GM12873 (cell line): ENCODE results near the gene LTBP2.

Experiments
- TF ChIP-seq, protein P1 (sequence below): IDR thresholded peaks from 2 replicates; pipeline ENCODE4 v1.5.1; 2012; ENCODE audit warnings: low read depth, mild to moderate bottlenecking, moderate library complexity, low read length, control low read depth; ENCODE audit not compliant: insufficient read depth; ENCODE audit errors: missing control alignments

Gene LTBP2

DNA sequence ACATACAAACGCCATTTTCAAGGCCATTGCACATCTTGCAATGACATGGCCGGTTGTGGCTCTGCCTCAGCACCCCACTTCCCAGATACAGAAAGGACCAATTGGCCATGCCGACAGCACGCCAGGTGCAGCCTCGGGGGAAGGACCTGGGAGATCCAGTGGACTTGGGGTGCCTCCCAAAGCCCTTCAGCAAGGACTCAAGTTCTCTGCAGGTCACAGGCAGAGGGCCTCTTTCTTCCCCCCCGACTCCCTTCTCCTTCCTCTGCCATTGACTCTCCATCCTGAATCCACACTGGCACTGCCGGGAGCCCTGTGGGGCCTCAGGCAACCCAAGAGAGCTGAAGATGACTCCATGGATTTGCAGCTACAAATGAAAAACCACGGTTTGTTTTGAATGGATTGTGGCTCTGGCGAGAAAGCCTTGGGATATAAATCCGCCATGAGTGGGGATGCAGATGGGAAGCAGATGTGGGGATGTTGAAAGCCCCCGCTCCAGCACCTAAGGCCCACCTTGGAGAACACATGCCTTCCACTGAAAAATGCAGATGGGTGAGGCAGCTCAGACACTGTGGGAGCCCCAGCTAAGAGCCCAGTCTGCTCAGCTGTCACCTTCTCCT, 35.1 kb upstream of the LTBP2 start:
- TF ChIP-seq, protein P1, sequence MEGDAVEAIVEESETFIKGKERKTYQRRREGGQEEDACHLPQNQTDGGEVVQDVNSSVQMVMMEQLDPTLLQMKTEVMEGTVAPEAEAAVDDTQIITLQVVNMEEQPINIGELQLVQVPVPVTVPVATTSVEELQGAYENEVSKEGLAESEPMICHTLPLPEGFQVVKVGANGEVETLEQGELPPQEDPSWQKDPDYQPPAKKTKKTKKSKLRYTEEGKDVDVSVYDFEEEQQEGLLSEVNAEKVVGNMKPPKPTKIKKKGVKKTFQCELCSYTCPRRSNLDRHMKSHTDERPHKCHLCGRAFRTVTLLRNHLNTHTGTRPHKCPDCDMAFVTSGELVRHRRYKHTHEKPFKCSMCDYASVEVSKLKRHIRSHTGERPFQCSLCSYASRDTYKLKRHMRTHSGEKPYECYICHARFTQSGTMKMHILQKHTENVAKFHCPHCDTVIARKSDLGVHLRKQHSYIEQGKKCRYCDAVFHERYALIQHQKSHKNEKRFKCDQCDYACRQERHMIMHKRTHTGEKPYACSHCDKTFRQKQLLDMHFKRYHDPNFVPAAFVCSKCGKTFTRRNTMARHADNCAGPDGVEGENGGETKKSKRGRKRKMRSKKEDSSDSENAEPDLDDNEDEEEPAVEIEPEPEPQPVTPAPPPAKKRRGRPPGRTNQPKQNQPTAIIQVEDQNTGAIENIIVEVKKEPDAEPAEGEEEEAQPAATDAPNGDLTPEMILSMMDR = no peak

DNA sequence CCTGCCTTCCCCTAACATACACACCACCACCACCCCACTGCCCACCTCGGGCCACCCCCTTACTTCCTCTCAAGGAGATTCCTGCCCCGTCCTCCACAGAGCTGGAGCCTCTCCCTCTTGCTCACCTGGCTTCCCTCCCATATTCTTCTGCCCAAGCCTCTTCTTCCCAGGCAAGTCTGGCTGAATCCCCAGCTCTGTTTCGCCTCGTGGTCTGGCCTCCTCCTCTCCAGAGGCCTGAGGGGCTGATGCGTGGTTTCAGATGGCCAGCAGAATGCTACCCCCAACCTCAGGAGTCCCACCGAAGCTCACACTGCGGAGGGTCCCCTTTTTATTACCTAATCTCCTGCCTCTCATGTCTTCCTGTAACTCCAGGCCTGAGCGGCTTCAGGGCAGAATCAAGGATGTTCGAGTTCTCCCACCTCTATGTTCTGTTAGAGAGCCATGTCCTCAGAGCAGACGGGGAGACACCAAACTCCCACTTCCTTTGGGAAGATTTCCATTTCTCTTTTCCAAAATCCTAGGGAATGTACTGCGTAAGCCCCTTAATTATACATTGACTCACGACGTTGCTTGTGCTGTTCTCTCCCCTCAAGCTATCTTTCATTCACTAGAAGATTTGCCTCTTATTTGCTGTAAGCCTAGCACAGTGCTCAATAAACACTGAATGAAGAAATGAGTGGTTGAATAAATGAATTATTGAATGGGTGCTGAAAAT, 33.9 kb upstream of the LTBP2 start:
- TF ChIP-seq, protein P1 = no peak

DNA sequence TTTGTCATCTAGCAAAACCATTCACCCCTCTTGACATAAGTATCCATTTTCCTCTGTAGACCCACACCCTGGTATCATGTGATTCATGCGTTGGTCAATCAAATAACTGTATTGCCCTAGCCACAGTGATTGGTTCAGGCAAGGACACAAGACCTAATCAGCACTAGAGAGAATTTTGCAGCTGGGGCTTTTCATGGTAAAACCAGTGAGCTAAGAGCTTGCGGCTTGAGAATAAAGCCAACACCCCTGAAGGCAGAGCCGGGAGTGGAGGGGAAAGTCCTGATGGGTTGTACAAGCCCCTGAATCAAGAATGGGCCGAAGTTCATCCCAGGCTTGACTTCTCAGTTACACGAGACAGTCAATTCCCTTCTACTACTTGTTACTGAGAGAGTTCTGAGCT, 33.2 kb upstream of the LTBP2 start:
- TF ChIP-seq, protein P1 = no peak

DNA sequence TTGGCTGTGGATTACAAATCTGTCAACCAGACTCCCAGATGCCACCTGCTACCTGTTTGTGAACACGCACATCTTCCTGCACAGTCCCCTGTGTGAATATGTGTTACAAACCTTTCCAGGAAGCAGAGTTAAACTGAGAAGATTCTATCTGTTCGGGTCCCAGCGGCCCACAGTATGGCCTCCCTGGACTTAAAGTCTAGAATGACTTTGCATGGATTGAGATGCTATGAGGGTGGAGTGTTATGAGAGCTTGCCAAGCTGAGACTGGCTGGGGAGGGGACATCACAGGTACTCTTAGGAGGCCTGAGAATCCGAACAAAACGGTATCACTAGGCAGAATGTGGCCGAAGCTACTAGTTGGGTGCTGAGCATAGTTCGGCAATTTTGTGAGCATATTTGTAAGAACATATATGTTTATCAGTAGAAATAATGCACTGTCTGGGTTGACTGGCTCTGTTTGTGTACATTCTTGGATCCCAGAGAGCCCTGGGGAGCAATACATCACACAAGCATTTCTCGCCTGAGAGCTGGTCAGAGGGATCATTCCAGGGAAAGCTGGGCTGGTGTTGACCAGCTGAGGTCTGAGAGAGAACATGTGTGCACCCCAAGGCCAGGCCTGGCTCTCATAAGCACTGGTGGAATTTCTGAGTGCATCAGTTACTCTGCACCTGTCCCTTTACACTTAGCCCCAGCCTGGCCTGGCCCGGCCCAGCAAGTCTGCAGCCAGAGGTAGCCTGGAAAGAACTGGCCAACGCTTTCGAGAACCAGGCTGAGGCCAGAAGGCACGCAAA, 29.8 kb upstream of the LTBP2 start:
- TF ChIP-seq, protein P1 = no peak

DNA sequence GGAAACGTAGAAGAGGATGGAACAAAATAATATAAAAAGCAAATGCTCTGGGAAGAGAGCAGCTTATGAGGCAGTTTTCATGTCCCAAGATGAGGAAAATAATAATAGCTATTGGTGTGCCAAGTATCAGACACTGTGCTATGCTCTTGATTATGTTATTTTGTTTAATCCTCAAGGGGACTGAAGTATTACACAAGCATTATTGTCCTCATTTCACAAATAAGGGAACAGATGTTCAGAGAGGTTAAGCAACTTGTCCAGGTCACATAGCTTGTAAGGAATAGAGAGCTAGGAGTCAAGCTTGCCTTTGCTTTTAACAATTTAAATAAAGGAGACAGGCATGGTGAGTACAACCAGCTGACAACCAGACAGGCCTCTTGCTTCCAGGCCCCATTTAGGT, 26.9 kb upstream of the LTBP2 start:
- TF ChIP-seq, protein P1 = no peak

DNA sequence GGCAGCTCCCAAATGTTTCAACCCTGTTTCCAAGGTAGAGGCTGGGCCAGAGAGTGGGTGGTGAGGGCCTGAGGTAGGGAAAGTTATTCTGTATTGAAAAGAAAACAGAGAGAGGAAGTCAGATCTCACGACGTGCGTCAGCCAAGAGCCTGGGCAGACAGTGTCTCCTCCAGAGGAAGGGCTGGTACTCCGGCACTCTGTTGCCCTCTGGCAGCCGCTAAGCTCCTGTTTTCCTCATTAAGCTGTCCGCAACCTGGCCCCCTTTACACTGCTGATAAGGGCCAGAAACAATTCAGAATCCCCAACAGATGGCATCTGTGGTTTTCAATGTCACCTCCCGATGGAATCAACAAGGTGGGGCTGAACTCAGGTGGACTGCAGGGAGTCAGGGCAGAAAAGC, 26.0 kb upstream of the LTBP2 start:
- TF ChIP-seq, protein P1 = no peak

DNA sequence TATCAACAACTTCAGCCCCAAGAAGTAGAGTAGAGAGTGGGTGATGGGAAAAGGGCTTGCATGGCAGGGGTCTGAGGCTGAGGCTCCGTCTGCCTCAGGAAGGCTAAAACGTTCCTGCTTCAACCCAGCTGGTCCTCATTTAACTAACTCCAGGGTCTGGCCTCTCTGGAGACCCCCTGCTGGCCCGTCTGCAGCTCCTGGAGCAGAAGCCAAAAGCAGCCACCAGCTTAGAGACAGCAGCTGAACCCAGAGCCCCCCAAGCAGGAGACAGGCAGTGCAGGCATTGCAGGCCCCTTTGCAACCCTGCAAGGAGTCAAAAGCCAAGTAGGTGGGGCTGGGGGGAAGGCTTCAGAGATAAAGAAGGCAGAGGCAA, 25.1 kb upstream of the LTBP2 start:
- TF ChIP-seq, protein P1 = no peak
